Activated effector memory CD4-positive, alpha-beta T cell treated with Interleukin-2 at 50 U/mL for 16 hours (primary cell): ENCODE measurements around the gene SECISBP2L.
"Not testable (repeated sequence)": the region's sequence is repeated elsewhere in the genome, so short reads cannot be mapped to it uniquely, and the experiment has no call there.

Experiments used
- DNase-seq: peaks from one replicate; pipeline ENCODE4 v3.0.0-alpha.2; 2020

The SECISBP2L gene

GRCh38 chr15:49046220-49047102, at the start of gene SECISBP2L:
Gene SECISBP2L, minus strand, starts transcription at chr15:49046446. Its CDS starts 147 bp downstream, at chr15:49046299.
- peak; percentile 86 for DNase-seq

- no peak for DNase-seq
These were observed 48.7 kb upstream of the SECISBP2L start for GRCh38 chr15:49094923-49095322.

GRCh38 chr15:49093252-49094105, 47.2 kb upstream of the SECISBP2L start:
- DNase-seq: no peak

GRCh38 chr15:49088996-49089395, 42.8 kb upstream of the SECISBP2L start:
- no peak for DNase-seq

- no peak for DNase-seq
These were observed 39.6 kb upstream of the SECISBP2L start for GRCh38 chr15:49085696-49086459.

GRCh38 chr15:49084285-49084570, 38.0 kb upstream of the SECISBP2L start:
- no peak for DNase-seq

GRCh38 chr15:49083401-49084284, 37.4 kb upstream of the SECISBP2L start:
- no peak for DNase-seq

GRCh38 chr15:49082960-49083359, 36.7 kb upstream of the SECISBP2L start:
- DNase-seq: no peak

GRCh38 chr15:49079340-49080039, 33.2 kb upstream of the SECISBP2L start:
- no peak for DNase-seq

- no peak for DNase-seq
These were observed 29.6 kb upstream of the SECISBP2L start for GRCh38 chr15:49075881-49076280.

GRCh38 chr15:49074589-49075287, 28.5 kb upstream of the SECISBP2L start:
- not testable (repeated sequence) for DNase-seq

GRCh38 chr15:49066372-49066771, 20.1 kb upstream of the SECISBP2L start:
- no peak for DNase-seq

GRCh38 chr15:49064884-49065283, 18.6 kb upstream of the SECISBP2L start:
- DNase-seq: no peak

- no peak for DNase-seq
These were observed 18.0 kb upstream of the SECISBP2L start for GRCh38 chr15:49064281-49064653.

- DNase-seq: no peak
These were observed 17.4 kb upstream of the SECISBP2L start for GRCh38 chr15:49063402-49064280.

GRCh38 chr15:49062900-49063299, 16.7 kb upstream of the SECISBP2L start:
- no peak for DNase-seq

GRCh38 chr15:49060710-49061495, 14.7 kb upstream of the SECISBP2L start:
- no peak for DNase-seq

GRCh38 chr15:49059491-49059890, 13.2 kb upstream of the SECISBP2L start:
- no peak for DNase-seq

GRCh38 chr15:49058559-49058958, 12.3 kb upstream of the SECISBP2L start:
- DNase-seq: no peak
